PFSK-1 (cell line): Measurements from ENCODE around the gene GRAMD2B.

ENCODE experiments used
- FOXP2 ChIP-seq: optimal IDR thresholded peaks from 2 replicates; pipeline ENCODE3; 2011; ENCODE audit warnings: borderline replicate concordance, control low read depth, inconsistent platforms; ENCODE audit not compliant: insufficient read depth; ENCODE audit errors: extremely low read length, extremely low read depth
- POLR2AphosphoS5 ChIP-seq: IDR thresholded peaks from 2 replicates; pipeline ENCODE4 v1.6.1; 2012; ENCODE audit warnings: low read depth, mild to moderate bottlenecking, control low read depth, low read length, moderate library complexity
- REST ChIP-seq, 2 experiments: IDR thresholded peaks; 2 replicates each; pipeline versions ENCODE4 v1.6.1 to v1.8.0; 2011 to 2012; ENCODE audit warnings: low read depth in 2 of 2, low read length in 2 of 2, control low read depth in 1 of 2, inconsistent platforms in 1 of 2, mild to moderate bottlenecking in 1 of 2, moderate library complexity in 1 of 2; ENCODE audit not compliant: insufficient read depth in 1 of 2
- SIN3A ChIP-seq: IDR thresholded peaks from 2 replicates; pipeline ENCODE4 v1.6.1; 2012; ENCODE audit warnings: mild to moderate bottlenecking, low read length, moderate library complexity, borderline replicate concordance; ENCODE audit not compliant: insufficient read depth
- TAF1 ChIP-seq: IDR thresholded peaks from 2 replicates; pipeline ENCODE4 v1.6.1; 2012; ENCODE audit warnings: low read length, control low read depth, borderline replicate concordance; ENCODE audit not compliant: insufficient read depth

GRAMD2B gene

GRCh38 chr5:126497506-126497905 is 74.3 kb downstream of the GRAMD2B start:
- TF ChIP-seq POLR2AphosphoS5 (no peak), TAF1 (no peak), REST (IDR thresholded peaks at IDR 0.05; ENCODE audit: insufficient read depth in 1 of 2, low read depth in 2 of 2, low read length in 2 of 2) (no peak), SIN3A (no peak), FOXP2 (no peak)

GRCh38 chr5:126499278-126499677 is 76.1 kb downstream of the GRAMD2B start:
- TF ChIP-seq FOXP2, result no peak
- no peak for TF ChIP-seq TAF1
- no peak for TF ChIP-seq SIN3A
- TF ChIP-seq POLR2AphosphoS5, result no peak
- no peak for TF ChIP-seq REST (IDR thresholded peaks at IDR 0.05; ENCODE audit: insufficient read depth in 1 of 2, low read depth in 2 of 2, low read length in 2 of 2)

GRCh38 chr5:126499853-126500342 is 76.7 kb downstream of the GRAMD2B start:
- TF ChIP-seq SIN3A (no peak), FOXP2 (no peak), TAF1 (no peak), REST (IDR thresholded peaks at IDR 0.05; ENCODE audit: insufficient read depth in 1 of 2, low read depth in 2 of 2, low read length in 2 of 2) (no peak), POLR2AphosphoS5 (no peak)

GRCh38 chr5:126501448-126501847 is 78.2 kb downstream of the GRAMD2B start:
- TF ChIP-seq TAF1 (no peak), REST (IDR thresholded peaks at IDR 0.05; ENCODE audit: insufficient read depth in 1 of 2, low read depth in 2 of 2, low read length in 2 of 2) (no peak), FOXP2 (no peak), POLR2AphosphoS5 (no peak), SIN3A (no peak)

GRCh38 chr5:126503602-126504104 is 80.4 kb downstream of the GRAMD2B start:
- TF ChIP-seq SIN3A (no peak), TAF1 (no peak), POLR2AphosphoS5 (no peak), REST (IDR thresholded peaks at IDR 0.05; ENCODE audit: insufficient read depth in 1 of 2, low read depth in 2 of 2, low read length in 2 of 2) (no peak), FOXP2 (no peak)
